Ammon's horn (tissue), 1 donor: Measurements from ENCODE around the gene RTN4R.
"Not testable (repeated sequence)": the region's sequence is repeated elsewhere in the genome, so short reads cannot be mapped to it uniquely, and the experiment has no call there.

Experiments
- DNase-seq: peaks from one replicate; pipeline ENCODE4 v3.0.0-alpha.2; 2016; ENCODE audit warnings: low spot score

RTN4R gene

DNA sequence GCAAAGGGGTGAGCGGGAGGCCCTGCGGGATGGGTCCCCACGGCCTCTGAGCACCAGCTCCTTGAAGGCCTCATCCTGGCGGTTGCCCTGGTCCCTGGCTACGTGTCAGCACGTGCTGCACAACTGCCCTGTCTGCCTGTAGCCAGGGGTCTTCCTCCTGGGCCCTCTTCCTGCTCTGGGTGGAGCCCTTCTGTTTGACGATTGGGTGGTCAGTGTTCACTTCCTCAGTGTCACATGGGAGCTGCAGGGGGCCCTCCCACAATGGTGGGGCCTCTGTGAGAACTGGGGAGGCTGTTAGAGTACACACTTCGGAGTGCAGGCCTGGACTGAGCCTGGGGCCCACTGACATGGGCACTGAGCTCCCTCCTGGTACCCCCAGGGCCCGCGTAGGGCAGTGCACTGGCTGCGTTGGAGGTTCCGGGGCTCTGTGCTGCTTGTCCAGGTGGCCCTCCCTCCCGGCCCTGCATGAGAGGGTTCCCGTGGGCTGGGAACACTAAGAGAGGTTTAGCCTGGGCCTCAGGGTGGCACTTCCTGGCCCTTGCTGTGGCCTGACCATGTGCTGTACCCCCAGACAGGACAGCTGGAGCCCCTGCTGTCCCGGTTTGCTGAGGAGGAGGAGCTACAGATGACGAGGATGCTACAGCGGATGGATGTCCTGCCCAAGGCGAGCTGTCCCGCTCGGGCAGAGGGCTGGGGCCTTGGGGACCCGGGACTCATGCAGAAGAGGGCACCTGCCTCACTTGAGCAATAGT is 38.0 kb upstream of the RTN4R start:
- DNase-seq, result no peak

DNA sequence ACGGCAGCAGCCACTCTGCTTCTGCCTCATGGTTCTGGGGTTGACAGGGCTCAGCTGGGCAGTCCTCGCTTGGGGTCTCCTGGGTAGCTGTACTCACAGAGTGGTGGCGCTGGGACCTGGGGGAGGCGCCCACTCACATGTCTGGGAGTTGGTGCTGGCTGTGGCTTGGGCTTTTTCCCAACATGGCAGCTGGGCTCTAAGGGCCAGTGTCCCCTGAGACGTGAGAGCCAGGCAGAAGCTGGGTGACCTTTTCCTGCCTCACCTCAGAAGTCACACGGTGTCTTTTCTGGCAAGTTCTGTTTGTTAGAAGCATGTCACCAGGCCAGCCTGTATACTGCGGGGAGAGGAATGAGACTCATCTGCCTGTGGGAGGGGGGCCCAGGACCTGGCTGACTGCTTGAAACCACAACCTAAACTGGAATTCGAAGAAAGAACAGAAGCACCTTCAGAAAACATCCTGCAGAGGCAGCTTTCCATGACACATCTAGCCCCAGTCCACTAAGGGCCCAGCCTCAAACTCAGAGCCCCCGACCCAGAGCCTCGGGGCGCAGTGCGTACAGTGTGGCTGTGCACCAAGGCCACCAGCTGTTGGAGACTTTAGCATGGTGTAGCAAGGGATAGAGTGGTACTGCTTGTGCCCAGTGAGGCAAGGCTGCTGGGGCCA is 37.2 kb upstream of the RTN4R start:
- DNase-seq, result not testable (repeated sequence)

DNA sequence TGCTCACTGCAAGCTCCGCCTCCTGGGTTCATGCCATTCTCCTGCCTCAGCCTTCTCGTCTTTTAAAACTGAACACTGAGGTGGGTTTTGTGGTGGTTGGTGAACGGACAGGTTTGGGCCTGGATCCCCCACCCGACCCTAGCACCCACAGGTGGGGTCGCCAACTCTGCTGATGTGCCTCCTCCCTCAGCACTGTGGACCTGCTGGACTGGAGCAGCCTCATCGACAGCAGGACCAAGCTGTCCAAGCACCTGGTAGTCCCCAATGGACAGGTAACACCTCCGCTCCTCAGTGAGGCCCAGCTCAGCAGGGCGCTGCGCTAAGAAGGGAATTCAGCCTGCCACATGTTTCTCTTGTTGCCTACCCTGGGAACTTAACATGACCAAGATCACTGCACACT is 36.5 kb upstream of the RTN4R start:
- no peak for DNase-seq

DNA sequence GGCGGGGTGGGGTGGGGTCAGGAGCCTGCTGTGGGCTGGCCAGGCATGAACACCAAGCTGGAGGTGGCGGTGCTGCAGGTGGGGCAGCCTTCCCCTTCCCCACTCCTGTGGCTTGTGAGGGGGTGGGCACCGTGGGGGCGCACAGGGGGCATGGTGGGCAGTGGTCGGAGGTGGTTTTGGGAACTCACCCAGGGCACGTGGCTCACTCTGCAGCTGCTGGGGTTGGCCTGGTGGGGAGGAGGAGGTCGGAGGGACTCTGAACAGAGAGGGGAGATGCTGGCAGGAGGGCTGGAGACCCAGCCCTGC is 35.1 kb upstream of the RTN4R start:
- not testable (repeated sequence) for DNase-seq

DNA sequence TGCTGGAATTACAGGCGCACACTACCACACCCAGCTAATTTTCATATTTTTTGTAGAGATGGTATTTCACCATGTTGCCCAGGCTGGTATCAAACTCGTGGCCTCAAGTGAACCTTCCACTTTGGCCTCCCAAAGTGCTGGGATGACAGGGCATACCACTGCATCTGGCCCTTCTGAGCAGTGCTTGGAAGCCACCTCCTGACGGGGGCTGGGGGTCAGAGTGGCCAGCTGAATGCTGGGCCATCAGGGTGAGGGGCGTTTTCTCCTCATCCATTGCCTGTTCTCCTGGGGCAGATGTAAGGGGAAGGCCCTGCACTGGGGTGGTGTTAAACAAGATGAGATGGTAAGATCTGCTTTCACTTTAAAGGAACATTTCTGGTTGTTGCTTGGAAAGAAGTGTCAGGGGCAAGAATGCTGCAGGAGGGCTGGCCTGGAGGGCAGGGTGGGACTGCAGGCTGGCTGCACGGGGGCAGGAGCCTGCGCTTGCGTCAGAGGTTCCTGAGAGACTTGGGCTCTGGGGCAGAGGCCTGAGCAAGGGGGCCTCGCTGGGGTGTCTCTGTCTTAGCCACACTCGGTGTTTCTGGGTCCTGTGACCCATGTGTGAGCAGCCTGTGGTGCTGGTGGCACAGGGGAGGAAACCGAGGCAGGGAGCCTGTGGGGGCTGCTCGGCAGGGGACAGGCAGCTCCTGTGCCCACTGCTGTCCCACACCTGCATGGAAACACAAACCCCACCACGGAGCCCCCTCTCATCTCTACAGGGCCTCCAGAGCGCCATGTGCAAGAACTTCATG is 34.5 kb upstream of the RTN4R start:
- no peak for DNase-seq

DNA sequence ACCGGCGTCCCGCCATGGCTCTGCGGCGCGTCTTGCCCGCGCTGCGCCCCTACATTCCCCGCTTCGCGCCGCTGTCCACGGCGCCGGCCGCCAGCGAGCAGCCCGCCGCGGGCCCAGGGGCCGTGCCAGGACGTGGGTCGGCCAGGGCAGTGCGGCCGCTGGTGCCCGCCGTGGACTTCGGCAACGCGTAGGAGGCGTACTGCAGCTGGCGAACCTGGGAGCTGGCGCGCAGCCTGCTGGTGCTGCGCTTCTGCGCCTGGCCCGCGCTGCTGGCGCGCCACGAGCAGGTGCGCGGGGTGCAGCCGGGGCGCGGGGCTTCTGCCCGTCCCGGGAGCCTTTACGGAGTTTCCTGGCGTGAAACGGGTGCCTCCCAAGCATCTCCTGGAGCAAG is 31.6 kb upstream of the RTN4R start:
- no peak for DNase-seq

DNA sequence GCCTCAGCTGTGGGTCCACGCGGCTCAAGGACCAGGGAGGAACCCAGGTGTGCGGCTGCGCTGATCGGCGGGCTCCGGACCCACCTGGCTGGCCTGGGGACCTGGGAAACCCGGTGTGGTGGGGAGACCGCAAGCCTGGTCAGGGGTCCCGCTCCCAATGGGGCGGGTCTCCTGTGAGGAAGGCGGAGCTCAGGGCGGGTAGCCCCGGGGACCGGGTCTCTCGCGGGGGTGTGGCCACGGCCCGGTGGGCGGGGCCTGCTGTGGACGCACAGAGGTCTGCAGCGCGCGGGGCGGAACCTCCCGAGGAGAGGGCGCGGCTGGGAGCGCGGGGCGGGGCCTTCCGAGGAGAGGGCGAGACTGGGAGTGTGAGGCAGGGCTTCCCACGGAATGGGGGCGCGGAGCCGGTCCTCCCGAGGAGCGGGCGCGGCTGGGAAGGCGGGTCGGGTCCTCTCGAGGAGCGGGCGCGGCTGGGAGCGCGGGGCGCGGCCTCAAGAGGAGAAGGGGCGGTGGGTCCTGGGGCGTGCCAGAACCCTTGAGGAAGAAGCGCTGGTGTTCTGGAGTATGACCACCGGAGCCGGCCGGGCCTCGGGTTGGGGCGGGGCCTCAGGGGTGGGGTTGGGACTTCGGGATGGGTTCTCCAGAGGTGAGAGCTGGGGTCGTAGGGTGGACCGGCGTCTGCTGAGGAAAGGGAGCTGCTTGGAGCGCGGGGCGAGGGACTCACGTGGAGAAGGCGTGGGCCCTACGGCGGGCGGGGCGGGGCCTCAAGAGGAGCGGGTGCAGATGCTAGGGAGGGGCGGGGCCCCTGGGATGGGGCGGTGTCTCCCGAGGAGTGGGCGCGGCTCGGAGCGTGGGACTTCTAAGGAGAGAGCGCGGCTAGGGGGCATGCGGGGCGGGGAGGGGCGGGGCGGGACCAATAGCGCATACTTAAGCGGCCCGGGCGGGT is 31.0 kb upstream of the RTN4R start:
- DNase-seq, result peak; percentile 52

DNA sequence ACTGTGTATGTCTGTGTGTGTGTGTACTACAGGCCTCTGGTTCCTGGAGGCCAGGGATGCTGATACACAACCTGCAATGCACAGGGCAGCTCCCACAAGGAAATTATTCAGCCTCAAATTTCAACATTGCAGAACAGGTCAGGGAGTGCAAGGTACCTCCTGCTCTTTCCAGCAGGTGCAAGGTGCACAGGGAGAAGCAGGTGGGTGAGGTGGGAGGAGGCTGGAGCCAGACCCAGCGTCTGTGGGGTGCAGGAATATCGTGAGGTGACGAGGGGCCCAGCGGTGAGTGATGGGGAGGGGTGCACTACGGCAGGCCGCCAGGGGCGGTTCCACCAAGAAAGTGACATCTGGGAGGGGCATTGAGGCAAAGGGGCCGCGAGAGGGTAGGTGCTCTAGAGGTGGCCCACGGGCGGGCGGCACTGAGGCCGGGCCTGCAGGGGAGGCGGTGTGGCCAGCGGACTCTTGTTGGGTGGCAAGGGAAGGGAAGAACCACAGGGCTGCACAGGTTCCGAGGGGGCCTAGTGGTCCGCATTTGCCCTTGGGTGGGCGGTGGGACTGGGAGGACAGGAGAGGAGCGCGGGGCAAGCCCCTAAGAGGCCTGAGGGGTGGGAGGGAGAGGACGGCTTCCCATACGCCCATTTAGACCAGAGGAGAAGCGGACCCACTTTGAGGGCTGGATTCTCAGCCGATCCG is 30.1 kb upstream of the RTN4R start:
- no peak for DNase-seq

DNA sequence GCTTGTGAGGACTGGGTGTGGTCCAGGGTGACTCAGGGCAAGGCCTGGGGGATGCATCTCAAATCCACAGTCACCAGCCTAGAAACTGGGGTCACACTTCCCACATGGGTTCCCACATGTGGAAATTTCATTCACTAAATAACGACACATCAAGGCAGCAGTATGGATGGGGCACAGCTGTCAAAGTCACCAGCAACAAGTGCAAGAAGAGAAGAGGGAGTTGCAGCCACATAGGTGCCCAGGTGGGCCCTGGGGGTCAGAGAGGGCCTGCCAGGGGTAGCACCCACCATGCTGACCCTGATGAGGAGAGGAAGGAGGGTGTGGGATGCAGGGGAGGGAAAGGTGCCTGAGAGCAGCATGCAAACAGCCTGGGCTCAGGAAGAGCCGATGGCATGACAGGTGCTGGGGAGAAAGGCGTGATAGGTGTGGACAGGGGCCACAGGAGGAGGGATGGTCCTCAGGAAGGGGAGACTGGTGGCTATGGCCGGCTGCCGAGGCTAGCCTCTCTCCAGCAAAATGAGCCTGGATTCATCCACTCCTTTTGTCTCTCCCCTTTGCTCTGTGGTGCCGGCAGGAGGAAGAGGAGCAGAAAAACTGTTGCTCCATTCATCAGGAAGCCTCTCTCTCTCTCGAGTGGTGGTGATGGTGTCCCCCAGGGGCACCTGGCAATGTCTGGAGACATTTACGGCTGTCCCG is 29.4 kb upstream of the RTN4R start:
- DNase-seq, result no peak

DNA sequence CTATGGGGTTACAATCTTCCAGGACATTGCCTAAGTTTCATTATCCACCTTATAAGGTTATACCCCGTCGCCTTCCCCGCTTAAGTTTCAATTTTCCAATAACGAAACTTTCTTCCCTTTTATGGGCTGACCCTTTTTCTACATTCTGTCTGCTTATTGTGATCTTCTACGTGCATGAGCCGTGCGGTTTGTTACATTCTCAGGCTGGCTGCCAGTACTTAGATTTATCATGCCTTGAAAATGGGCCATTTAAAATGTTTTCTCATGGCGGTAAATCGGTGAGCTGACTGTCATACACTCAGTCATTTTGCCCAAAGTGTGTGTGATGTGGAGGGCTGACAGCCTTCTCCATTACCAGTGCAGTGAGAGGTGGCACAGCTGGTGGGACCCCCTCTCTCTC is 28.5 kb upstream of the RTN4R start:
- DNase-seq, result no peak

DNA sequence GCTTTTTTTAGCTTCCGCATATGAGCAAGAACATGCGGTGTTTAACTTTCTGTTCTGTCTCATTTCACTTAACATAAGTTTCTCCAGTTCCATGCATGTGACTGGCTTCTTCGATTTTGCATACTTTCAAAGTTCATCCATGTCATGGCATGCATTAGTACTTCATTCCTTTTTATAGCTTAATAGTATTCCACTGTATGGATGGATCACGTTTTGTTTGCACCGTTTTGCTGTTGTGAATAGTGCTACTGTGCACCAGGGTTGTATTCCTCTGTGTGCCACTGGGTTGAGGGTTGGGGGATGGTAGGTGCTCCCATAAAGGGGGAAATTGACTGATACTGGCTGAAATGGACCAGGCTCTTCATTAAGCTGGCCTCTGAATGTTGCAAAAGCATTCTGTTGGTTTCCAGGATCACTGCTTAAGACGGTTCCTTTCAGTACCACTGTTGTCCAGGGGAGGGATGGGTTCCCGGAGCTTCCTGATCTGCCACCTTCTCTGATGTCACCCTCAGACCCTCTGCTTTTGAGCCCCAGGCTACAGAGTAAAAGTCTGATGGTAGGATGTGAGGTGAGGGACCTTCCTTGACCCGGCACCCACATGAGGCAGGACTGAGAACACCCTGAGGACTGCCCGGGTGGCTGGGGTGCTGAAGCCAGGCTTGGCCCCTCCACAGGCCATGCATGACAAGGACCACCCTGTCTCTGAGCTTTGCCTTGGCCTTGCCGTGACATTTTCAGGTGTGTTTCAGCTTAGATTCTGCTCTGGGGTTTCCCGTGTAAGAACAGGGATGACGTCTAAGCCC is 27.3 kb upstream of the RTN4R start:
- no peak for DNase-seq

DNA sequence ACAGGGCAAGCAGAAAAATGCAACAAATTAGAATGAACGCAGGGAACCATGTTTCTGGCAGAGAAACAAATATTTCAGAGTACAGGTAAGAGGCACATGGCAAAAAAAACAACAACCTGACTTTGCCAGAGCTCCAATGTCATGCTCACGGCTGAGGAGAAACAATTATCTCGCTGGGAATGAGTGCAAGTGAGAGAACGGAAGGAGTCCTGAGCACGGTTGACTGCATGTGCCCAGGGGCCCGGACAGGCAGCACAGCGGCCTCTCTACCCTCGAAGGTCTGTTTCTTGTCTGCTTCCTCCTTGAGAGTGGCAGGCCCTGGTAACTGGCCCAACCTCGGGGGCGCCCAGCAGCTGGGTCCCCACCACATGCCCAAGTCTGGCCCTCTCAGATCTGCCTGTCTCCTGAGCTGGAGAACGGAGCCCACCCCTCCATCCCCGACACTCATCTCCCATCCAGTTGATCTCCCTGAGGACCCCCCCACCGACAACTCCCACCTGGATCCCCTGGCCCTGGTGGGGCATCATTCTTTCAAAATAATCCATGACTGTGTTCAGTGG is 24.6 kb upstream of the RTN4R start:
- DNase-seq, result no peak

DNA sequence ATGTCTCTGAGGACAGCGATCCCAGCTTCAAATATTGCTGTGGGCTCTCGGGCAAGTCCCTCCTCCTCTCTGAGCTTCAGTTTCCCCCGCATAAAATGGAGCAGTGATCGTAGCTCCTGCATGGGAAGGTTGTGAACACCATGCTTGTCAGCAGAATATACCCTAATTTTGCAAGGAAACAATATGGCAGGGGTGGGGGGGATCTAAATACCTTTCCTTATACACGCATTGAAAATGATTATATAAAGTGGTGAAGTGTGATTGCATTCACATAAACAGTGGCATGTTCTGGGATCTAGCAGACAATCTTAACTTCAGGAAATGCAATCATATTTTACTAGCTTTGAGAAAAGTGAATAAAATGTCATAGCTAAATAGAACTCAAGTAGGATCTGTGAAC is 24.0 kb upstream of the RTN4R start:
- DNase-seq, result no peak

DNA sequence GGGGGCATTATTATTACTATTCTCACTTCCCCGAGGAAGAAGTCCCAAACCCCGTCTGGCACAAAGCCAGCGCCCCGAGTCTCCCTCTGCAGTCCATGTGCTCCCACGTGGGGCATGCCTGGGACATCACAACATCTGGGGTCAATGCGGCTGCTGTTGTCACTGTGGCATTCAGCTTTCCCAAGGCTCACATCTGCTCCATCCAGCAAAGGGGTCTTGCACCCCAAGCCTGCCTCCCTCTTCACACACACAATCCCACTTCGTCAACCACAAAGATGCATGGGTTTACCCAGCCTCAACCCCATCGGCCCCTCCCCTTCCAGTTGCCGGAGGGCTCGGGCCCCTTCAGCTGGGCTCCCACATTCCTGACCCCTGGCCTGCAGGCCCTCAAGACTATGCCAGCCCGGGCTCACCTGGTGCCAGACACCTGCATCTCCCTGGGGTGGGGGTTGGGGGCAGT is 23.5 kb upstream of the RTN4R start:
- no peak for DNase-seq

DNA sequence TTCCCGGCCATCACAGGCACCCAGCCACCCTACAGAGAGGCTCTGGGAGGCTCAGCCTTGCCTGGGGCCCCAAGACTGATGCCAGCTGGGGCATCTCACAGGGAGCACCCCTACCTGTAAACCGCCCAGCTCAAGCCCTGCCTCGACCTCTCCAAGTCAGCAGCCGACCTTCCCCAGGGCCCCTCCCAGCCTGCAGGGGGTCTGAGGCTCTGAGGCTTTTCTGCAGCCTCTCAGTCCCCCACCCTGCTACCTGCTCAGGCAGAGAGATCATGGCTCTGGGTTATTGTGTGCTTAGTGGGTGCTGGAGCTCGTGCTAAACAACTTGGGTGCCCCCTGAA is 23.1 kb upstream of the RTN4R start:
- DNase-seq, result no peak

DNA sequence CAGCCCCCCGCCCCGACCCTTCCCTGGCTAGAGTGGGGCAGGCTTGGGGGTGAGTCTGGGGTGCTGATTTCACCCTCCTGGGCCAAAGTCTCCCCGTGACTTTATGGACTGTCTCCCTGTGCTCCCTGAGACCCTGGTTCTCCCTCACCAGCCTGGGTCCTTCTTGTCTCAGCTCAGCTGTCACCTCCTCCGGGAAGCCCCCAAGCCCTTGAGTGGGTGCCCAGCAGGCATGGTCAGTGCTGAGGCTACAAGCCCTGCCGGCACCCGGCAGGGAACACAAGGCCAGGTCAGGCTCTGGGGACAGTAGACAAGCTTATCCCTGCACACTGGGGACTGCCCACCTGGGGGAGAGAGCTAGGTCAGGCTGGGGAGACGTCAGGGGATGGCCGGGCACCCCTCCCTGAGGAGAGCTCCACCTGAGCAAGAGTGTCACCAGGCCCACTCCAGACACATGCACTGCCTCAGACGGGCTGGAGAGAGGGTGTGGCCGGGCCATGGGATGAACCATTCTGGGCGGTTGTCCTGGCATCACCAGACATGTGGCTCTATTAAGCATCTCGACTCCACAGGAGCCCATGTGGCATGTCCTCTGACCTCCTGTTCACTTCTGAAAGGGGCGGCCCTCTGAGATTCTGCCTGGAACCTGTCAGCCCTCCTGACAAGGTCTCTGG is 22.6 kb upstream of the RTN4R start:
- no peak for DNase-seq

DNA sequence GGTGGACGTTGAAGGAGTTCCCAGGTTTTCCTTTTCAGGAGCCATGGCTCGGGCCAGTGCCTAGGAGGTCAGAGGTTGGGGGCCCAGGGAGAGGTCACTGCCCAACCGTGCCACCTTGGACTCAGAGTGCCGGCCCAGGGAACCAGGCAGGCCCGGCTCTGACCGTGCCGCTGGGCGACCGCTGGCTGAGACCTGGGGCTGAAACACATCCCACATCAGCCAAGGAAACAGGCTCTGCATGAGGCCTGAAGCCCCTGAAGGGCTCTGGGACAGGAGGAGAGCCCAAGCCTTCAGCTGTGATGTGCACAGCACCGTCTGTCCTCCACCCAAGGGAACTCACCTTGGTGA is 21.9 kb upstream of the RTN4R start:
- no peak for DNase-seq

DNA sequence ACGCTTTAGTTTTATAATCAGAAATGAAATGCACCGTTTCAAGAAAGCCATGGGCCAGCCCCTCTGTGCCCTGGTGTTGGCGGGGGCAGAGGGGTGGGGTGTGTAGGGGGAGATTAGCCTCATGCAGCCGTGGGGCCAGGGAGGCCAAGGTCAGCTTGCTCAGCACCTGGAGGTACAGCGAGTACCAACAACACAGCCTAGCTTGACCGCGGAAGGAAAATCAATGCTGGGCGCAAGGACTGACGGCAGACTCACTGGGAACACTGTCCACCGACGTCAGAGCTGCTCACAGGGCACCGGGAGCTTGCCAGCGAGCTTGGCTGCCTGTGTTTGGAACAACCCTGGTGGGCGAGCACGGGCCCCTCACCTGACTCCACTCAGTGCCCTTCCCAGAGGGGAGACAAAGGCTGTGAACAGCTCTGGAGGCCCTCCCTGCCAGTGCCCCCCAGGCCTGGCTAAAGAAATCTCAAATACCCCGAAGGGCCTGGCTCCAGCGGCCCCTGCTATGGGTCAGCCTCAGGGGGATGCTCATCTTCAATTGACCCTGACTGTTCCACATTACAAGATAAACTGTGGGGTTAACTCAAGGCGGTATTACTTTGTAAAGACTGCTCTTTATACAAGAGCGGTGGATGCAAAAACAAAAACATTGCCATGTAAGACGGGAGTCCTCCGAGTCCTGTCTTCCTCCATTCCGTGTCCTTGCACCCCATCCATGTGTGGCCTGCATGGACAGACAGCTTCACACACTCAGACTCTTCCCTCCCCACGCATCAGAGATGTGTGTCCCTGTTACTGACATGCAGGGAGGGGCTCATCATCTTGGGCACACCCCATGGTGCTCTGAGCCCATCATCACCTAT is 21.3 kb upstream of the RTN4R start:
- not testable (repeated sequence) for DNase-seq
